Neural cell (in vitro differentiated cells): ENCODE results near the gene OR1C1.

Experiments
- CTCF ChIP-seq: fragments of 450-650 bp; IDR thresholded peaks from 2 replicates; pipeline ENCODE4 v1.5.1; 2014; ENCODE audit warnings: antibody characterized with exemption, mild to moderate bottlenecking, moderate library complexity; ENCODE audit not compliant: poor library complexity, severe bottlenecking
- EP300 ChIP-seq: fragments of 450-650 bp; conservative IDR thresholded peaks from 2 replicates; pipeline ENCODE4 v1.6.1; 2014; ENCODE audit warnings: antibody characterized with exemption, mild to moderate bottlenecking, moderate library complexity; ENCODE audit not compliant: poor library complexity, severe bottlenecking
- EZH2 ChIP-seq: fragments of 200-600, 300-800 bp; shearing (Covaris generic), sonication (generic); IDR thresholded peaks from 2 replicates; pipeline ENCODE4 v1.6.1; 2014; ENCODE audit warnings: antibody characterized with exemption, low read length, borderline replicate concordance, mild to moderate bottlenecking; ENCODE audit not compliant: insufficient read depth, poor library complexity, severe bottlenecking
- MXI1 ChIP-seq: fragments of 450-650 bp; conservative IDR thresholded peaks from 2 replicates; pipeline ENCODE4 v1.6.1; 2014; ENCODE audit warnings: antibody characterized with exemption, mild to moderate bottlenecking; ENCODE audit not compliant: poor library complexity, severe bottlenecking
- POLR2AphosphoS5 ChIP-seq: IDR thresholded peaks from 2 replicates; pipeline ENCODE4 v1.6.1; 2012
- REST ChIP-seq: IDR thresholded peaks from 2 replicates; pipeline ENCODE4 v1.6.1; 2012; ENCODE audit warnings: borderline replicate concordance
- SMC3 ChIP-seq: fragments of 450-650 bp; conservative IDR thresholded peaks from 2 replicates; pipeline ENCODE4 v1.6.1; 2014; ENCODE audit warnings: antibody characterized with exemption, mild to moderate bottlenecking, moderate library complexity; ENCODE audit not compliant: poor library complexity
- TAF1 ChIP-seq: IDR thresholded peaks from 2 replicates; pipeline ENCODE4 v1.6.1; 2012; ENCODE audit warnings: low read depth

GRCh38 chr1:247716546-247716945 is 43.8 kb downstream of the OR1C1 start, which contains the start of gene OR6F1:
- TF ChIP-seq CTCF = no peak
- TF ChIP-seq EZH2 = no peak
- TF ChIP-seq SMC3 = no peak
- TF ChIP-seq POLR2AphosphoS5 = no peak
- no peak for TF ChIP-seq REST
- no peak for TF ChIP-seq EP300
- TF ChIP-seq TAF1 = no peak
- no peak for TF ChIP-seq MXI1
